AG10803 (cell line): Measurements from ENCODE around the gene NODAL.
A peak's percentile ranks its signal among the peaks of the same experiment; 100 is the strongest.

Source experiments
- DNase-seq: peaks from one replicate; pipeline ENCODE4 v3.0.0; 2010; ENCODE audit warnings: low read depth
- H3K4me3 ChIP-seq: 2 replicates; pipeline ENCODE4 v1.5.1; 2011; ENCODE audit warnings: mild to moderate bottlenecking, low read length, control low read depth
- TF ChIP-seq, protein P1 (sequence below): conservative IDR thresholded peaks from 2 replicates; pipeline ENCODE4 v1.5.1; 2011; ENCODE audit warnings: mild to moderate bottlenecking, low read length, control low read depth, inconsistent platforms

Gene NODAL

DNA sequence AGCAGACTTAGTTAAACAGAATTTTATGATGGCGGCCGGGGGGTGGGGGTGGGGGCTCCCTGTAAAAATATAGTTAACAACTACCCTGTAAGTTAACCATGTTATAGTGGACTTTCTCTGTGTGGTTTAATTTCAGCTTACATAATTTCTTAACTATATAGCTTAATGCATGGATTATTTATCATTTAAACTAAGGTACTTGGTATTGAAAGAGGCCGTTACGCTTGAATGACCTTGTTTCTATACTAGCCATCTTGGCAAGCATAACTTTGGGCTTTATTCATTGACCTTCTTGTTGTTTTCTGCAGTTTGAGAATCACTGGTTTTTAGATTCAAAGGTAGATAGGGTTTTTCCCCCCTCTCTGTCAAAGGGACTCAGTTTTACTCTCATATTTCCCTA lies 29.1 kb downstream of the NODAL start:
- H3K4me3 ChIP-seq = no peak overlapping the region
- TF ChIP-seq, protein P1, sequence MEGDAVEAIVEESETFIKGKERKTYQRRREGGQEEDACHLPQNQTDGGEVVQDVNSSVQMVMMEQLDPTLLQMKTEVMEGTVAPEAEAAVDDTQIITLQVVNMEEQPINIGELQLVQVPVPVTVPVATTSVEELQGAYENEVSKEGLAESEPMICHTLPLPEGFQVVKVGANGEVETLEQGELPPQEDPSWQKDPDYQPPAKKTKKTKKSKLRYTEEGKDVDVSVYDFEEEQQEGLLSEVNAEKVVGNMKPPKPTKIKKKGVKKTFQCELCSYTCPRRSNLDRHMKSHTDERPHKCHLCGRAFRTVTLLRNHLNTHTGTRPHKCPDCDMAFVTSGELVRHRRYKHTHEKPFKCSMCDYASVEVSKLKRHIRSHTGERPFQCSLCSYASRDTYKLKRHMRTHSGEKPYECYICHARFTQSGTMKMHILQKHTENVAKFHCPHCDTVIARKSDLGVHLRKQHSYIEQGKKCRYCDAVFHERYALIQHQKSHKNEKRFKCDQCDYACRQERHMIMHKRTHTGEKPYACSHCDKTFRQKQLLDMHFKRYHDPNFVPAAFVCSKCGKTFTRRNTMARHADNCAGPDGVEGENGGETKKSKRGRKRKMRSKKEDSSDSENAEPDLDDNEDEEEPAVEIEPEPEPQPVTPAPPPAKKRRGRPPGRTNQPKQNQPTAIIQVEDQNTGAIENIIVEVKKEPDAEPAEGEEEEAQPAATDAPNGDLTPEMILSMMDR = no peak
- DNase-seq = no peak

DNA sequence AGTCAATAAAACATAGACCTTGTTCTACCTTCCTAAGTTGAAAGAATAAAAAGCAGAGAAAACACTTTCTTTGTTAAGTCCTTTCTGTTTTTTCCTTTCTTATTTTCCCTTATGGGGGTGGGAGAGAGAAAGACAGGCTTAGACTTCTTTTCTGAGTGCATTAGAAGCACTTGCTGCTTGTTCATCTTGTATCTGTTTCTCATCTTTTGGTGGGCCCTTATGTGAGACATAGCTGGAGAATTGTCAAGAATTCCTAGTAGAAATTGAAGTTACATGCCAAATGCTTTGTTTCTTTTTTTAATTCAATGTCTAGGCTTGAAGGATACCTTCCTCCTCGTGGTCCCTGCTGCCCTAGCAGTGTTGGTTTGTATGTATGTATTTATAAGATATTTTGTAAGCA lies 30.9 kb downstream of the NODAL start:
- peak; percentile 43 for DNase-seq
- TF ChIP-seq, protein P1 = no peak

DNA sequence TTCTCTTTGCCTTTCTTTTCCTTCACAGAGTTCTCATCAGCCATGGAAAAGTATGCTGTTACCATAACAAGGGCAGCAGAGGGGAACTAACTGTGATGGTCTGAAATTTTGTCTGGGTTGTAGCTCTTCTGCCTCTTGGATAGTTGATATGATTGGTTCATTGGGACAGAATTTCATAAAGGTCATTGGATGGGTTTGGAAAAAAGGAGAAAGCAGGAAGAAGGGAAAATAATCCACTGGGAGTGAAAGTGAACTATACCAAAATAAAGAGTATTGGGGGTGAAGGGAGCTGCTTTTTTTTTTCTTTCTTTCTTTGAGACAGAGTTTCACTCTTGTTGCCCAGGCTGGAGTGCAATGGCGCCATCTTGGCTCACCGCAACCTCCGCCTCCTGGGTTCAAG lies 31.7 kb downstream of the NODAL start:
- H3K4me3 ChIP-seq = no peak overlapping the region
- no peak for DNase-seq
- TF ChIP-seq, protein P1 = no peak

More for the DNA sequence above, 30.9 kb downstream of the NODAL start:
- H3K4me3 ChIP-seq = no peak overlapping the region

DNA sequence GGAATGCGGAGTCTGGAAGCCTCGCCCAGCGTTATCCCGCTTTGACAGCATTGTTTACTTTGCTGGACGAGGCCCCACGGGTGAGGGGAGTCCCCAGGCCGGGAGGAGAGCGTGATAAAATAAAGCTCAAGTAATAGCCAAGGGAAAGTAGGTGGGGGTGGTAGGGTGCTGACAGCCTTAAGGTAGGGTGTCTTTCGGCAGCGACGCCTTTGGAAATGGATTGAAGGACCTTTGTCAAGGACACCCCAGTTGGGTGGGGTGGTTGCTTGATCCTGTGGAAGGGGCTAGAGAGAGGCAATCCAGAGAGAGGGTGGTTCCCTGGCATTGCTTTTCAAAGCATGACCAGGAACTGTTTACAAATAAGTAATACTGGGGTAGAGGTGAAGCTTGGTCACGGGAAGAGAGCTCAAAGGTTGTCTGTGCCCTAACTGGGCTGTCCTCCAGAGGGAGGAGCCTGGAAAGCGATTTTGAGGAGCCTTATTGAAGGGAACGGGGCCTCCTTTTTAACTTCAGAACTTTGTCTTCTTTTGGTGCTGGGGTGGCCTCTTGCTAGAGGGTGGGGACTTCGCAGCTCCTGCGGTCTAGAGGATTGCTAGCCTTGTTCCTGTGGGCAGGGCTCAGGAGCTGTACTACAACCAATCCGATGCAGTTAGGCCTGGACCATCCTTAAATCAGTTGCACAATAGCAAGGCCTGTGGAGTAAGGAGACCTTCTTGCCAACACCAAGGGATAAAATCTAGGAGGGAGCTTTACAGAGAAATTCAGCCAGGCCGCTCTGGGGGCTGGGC lies 36.2 kb downstream of the NODAL start:
- TF ChIP-seq, protein P1 = no peak
- peak overlapping the region; percentile 96 for H3K4me3 ChIP-seq
- DNase-seq = peak; percentile 98

DNA sequence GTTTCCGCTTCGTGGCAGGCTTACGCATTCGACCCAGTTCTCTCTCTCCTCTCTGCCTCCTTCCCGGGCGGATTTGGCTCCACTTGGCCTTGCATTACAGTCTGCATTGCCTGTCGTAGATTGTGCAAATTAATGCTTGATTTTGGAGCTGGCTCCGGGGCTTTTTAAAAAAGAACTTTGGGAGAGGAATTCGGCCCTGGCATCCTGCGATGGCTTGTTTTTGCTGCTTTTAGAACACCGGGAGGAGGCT lies 36.8 kb downstream of the NODAL start:
- DNase-seq = peak; percentile 42
- TF ChIP-seq, protein P1 = no peak
- peak overlapping the region; percentile 96 for H3K4me3 ChIP-seq

DNA sequence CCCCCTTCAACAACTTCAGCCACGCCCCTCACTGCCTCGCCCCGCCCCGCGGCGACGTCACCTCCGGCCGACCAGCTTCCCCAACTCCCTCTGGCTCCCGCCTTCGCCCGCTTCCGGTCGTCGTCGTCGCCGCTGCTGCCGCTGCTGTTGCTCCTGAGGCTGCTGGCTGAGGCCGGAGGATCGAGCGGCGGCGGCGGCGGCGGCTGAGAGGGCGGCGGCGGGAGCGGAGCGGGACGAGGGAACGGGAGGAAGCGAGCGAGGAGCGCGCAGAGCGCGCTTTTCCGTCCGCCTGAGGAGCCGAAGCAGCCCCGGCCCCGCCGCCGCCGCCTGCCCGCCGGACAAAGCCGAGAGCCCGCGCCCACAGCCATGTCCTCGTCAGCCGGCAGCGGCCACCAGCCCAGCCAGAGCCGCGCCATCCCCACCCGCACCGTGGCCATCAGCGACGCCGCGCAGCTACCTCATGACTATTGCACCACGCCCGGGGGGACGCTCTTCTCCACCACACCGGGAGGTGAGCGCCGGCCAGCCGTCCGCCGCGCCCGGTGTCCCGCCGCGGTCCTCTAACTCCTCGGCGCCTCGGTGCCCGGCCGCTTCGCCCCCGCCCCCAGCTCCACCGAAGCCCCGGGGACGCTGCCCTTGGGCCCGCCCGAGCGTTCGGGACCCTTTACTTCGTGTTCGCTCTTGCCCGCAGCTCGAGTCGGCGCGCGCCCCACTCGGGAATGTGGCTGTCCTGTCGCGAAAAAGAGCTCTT lies 37.3 kb downstream of the NODAL start, which contains the start of gene EIF4EBP2:
Gene EIF4EBP2 (plus strand): TSS at position 110 of the 751 bp plus-strand sequence. CDS start 257 bp downstream, at position 367.
- DNase-seq = peak; percentile 95
- TF ChIP-seq, protein P1 = no peak

More for the DNA sequence above, 37.3 kb downstream of the NODAL start, which contains the start of gene EIF4EBP2:
- H3K4me3 ChIP-seq = peak within 1 kb of the TSS; percentile 96
